G401.6 (cell line): Measurements from ENCODE around the gene SERPINA1.
"Not testable (repeated sequence)": the region's sequence is repeated elsewhere in the genome, so short reads cannot be mapped to it uniquely, and the experiment has no call there.

Experiments
- FAIRE-seq: peaks from 2 replicates; lab custom pipeline; 2012; peaks lifted over from hg19 to GRCh38; lab: Jason Lieb, UNC

The SERPINA1 gene

DNA sequence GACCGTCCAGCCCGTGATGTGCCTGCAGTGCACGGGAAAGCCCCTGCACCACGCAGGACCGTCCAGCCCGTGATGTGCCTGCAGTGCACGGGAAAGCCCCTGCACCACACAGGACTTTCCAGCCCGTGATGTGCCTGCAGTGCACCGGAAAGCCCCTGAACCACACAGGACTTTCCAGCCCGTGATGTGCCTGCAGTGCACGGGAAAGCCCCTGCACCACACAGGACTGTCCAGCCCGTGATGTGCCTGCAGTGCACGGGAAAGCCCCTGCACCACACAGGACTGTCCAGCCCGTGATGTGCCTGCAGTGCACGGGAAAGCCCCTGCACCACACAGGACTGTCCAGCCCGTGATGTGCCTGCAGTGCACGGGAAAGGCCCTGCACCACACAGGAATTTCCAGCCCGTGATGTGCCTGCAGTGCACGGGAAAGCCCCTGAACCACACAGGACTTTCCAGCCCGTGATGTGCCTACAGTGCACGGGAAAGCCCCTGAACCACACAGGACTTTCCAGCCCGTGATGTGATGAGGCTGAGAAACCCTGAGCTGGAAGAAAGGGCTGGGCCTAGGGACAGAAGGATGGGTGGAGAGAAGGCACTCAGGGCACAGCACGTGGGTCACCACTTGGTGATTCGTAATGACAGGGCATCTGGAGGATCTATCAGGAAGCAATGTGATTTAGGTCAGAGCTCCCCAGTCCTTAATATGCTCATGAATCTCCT lies 42.2 kb downstream of the SERPINA1 start:
- not testable (repeated sequence) for FAIRE-seq

DNA sequence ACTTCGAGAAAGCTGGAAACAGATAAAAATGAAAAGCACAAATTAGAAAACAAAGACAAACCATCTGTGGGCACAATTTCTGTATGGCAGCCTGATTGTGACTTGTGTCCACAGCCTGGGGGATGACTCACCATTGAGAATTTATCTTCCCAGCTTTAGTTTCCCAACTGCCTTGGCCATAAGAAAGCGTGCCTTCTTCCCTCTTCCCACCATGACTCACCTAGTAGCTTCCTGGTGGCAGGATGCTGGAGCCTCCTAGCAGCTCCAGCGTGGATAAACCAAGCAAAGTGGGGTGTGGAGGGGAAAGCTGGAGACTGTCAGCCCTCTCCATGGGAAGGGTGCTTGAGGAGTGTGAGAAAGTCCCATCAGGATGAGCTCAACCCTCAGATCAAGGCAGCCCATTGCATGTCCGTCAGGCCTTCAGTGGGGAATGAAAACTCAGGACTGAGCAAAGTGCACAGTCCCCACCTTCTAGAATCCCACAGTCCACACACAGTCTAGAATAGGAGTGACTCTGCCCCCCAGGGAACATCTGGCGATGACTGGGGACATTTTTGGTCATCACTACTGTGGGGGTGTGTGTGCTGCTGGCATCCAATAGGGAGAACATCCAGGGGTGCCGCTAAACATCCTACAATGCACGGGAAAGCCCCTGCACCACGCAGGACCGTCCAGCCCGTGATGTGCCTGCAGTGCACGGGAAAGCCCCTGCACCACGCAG lies 42.9 kb downstream of the SERPINA1 start:
- FAIRE-seq, result no peak

GRCh38 chr14:94344389-94344788 lies 44.0 kb downstream of the SERPINA1 start:
- no peak for FAIRE-seq

DNA sequence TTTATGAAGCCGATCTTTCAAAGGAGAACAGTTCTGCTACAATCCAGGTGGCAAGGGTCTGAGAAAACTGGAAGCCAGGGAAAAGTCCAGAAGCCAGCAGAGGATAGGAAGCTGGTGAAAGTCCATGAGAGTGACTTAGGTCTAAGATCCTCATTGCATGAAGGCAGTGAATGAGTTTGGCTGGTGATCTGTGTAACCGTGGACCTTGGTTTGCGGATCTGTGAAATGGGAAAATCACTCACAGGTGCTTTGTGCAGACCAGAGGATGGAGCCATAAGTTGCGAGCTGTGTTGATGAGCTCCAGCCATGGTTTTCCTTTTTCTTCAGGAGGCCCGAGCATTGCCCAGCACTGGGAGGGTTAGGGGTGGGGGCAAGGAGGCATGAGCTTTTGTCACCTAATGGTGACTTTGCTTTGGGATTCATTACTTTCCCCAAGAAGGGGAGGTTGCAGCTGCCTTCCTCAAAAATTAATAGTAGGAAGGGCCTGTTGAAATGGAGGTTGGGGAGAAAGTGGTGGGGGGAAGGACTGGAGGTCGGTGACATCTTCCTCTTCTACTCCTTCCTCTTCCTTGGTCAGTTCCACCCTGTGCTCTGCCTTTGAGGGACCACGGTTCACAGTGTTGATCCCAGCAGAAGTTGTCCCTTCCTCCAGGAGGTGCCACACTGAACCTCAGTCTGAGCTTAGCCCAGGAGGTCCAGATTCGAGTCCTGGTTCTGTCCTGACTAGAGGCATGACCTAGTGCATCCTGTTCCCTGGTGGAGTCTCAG lies 45.0 kb downstream of the SERPINA1 start:
- FAIRE-seq, result no peak

DNA sequence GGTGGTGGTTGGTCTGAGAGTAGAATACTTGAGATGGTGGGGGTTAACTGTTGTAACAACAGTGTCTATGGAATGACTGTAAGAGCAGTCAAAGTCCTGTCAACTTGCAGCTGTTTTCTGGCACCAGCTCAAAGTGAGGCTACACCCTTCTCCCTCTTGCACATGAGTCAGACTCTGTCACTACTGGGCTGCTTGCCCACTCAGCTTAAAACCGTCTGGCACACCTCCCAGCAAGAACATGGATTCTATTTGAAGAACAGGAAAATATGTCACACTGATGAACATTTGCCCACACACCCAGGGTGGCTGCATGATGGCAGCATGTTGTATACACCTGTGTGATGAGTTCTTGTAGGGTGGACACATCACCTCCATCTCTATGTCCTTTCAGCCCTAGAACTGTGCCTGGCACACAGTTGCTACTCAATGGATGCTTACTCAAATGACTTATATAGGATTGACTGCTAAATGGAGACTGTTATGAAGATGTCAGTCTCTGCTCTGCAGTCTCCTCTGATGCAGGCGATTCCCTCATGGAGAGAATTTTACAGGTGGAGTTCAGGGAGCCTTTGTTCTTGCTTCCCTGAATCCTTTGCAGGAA lies 46.0 kb downstream of the SERPINA1 start:
- no peak for FAIRE-seq

- no peak for FAIRE-seq
These were observed 46.6 kb downstream of the SERPINA1 start for GRCh38 chr14:94341656-94342333.

DNA sequence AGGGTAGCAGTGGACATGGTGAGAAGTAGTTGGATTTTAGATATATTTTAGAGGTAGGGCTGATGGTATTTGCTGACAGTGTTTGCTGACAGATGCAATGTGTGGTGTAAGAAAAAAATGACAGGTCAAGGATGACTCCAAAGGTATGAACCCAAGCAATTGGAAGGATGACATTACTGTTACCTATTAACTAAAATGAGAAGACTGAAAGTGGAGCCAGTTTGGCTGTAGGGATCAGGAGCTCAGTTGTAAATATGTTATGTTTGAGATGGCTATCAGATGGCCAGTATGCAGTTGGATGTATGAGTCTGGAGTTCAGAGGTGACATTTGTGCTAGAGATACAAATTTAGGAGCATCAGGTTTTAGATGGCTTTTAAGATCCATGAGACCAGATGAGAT lies 47.9 kb downstream of the SERPINA1 start:
- no peak for FAIRE-seq

DNA sequence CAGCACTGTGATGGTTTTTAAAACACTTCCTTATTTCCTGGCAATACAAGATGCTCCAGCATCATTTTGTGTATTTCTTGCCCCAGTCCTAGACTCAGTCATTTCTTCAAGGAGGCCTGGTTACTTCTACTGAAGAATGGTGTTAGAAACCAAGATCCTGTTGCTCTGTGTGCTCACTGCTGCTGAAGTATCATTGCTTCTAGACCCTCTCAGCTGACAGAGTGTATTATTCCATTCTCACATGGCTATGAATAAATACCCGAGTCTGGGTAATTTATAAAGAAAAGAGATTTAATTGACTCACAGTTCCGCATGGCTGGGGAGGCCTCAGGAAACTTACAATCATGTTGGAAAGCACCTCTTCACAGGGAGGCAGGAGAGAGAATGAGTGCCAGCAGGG lies 50.4 kb downstream of the SERPINA1 start:
- FAIRE-seq, result no peak

GRCh38 chr14:94337274-94337673 lies 51.1 kb downstream of the SERPINA1 start:
- FAIRE-seq, result no peak

DNA sequence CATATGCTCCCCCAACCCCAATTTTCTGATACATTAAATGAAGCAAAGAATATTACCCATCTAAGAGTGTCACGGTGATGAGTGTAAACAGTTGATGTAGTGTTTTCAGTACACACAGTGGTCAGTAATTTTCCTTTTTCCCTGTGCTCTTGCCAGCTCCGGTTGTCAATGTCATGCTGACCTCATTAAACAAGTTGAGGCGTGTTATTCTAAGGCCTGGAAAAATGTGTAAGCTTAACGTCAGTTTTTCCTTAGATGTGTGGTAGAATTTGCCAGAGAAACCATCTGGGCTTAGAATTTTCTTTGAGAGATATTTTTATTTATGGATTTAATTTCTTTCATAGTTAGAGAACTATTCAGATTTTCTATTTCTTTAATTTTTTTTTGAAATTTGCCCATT lies 53.5 kb downstream of the SERPINA1 start:
- FAIRE-seq, result no peak

GRCh38 chr14:94332587-94332986 lies 55.8 kb downstream of the SERPINA1 start:
- no peak for FAIRE-seq

DNA sequence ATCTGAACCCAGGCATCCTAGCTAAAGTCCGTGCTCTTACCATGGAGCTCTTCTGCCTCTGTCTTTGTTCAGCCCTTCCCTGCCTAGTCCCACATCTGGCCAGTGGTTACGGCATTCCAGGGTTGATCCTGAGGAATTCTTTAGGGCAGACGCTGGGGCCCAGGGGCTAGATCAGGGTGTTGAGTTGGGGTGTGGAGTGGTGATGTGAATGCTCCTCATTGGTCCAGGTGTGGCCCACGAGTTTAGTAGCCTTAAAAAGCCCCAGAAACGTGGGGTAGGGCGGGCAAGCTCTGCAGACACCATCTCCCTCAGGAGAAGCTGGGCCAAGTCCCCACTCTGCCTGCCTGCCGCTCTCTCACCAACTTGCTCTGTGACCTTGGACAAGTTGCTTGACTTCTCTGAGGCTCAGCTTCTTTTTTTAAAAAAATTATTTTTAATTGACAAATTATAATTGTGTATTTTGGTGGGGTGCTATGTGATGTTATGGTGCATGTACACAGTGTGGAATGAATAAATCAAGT lies 56.3 kb downstream of the SERPINA1 start:
- FAIRE-seq, result no peak

GRCh38 chr14:94331462-94331861 lies 56.9 kb downstream of the SERPINA1 start:
- no peak for FAIRE-seq

- no peak for FAIRE-seq
These were observed 57.5 kb downstream of the SERPINA1 start for GRCh38 chr14:94330857-94331256.

- no peak for FAIRE-seq
These were observed 58.0 kb downstream of the SERPINA1 start for GRCh38 chr14:94330432-94330831.

DNA sequence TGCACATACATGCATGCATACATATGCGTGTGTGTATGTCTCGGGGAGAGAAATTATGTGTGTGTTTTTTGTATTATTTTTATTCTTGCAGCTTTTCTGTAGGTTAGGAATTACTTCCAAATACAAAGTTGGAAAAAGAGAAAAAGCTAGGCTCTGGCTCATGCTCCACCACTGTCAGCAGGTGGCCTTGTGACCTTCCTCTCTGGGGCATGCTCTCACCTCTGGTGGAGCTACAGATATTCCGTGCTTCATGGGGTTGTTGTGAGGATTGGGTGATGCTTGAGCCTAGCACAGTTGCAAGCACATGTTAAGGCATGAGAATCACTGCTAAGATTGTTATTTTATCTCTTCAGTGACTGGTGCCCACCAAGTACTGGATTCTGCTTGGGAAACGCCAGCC lies 58.5 kb downstream of the SERPINA1 start:
- no peak for FAIRE-seq

- no peak for FAIRE-seq
These were observed 60.2 kb downstream of the SERPINA1 start for GRCh38 chr14:94328196-94328595.
